ENCODE data around the gene MYBBP1A. TPM values are rescaled to one million over a fixed set of nuclear protein-coding genes. Genes with fewer than 3 reads are reported as not detected.
"Not testable (repeated sequence)": the region's sequence is repeated elsewhere in the genome, so short reads cannot be mapped to it uniquely, and the experiment has no call there.

Gene MYBBP1A
- total and polyA plus RNA-seq, 2 experiments from 2014 or later: 70.7 to 213 TPM

- H3K9me3 Mint-ChIP-seq; H3K4me3 Mint-ChIP-seq; H3K36me3 ChIP-seq (ENCODE audit: insufficient read depth); H3K27ac ChIP-seq (ENCODE audit: low read depth); H3F3A ChIP-seq (replicated peaks; ENCODE audit: low read depth); H3K4me3 ChIP-seq; H4K20me1 ChIP-seq (replicated peaks; ENCODE audit: insufficient read depth); H3K27me3 ChIP-seq (ENCODE audit: insufficient read depth); H3K9me2 ChIP-seq (ENCODE audit: insufficient read depth); H3K27ac Mint-ChIP-seq; H3K4me2 ChIP-seq; DNase-seq (ENCODE audit: low spot score); H3K36me3 Mint-ChIP-seq (ENCODE audit: low read depth); H3K79me2 ChIP-seq (replicated peaks; ENCODE audit: insufficient read depth); H2AFZ ChIP-seq; ATAC-seq: not testable (repeated sequence)
- peaks cover 27% of the 10 kb centered on the region for H3K4me1 ChIP-seq (ENCODE audit: insufficient read depth)
- Mint-ChIP-seq H3K4me1 (peaks cover 38% of the 10 kb centered on the region), H3K27me3 (ENCODE audit: insufficient read depth, low read depth, poor library complexity) (peaks cover 16% of the 10 kb centered on the region)
Observed at GRCh38 chr17:4578349-4578748, 23.2 kb upstream of the MYBBP1A start.

DNA sequence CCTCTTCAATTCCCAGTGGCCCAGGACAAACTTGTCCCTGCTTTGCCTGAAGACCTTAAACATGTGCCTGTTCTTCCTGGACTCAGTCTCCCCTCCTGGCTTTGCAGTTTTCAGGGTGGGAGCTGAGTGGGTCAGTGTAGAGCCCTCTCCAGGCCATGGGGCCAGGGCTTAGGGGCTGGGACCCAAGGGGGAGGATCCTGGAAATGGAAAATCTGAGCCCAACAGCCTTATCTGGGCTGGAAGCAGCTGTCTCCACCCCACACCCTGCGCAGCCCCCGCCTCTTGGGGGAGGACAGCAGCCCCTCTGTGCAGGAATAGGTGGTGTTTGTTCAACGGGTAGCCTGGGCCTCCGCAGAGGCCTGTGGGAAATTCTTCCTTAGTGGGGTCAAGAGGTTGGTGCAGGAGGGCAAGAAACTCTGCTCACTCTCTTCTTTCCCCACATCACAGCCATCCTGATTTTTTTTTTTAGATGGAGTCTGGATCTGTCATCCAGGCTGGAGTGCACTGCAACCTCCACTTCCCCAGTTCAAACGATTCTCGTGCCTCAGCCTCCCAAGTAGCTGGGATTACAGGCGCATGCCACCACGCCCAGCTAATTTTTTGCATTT, 22.3 kb upstream of the MYBBP1A start:
- no peaks in the 10 kb centered on the region for H3K9me2 ChIP-seq (ENCODE audit: insufficient read depth)

More for the DNA sequence above, 22.3 kb upstream of the MYBBP1A start:
- Histone ChIP-seq H3K4me1 (ENCODE audit: insufficient read depth) (peaks cover 20% of the 10 kb centered on the region), H3K27me3 (ENCODE audit: insufficient read depth) (peaks cover 1% of the 10 kb centered on the region), H2AFZ (peak overlapping the region; percentile 86), H3K36me3 (ENCODE audit: insufficient read depth) (no peaks in the 10 kb centered on the region), H3K4me2 (peak overlapping the region; percentile 70), H3F3A (replicated peaks; ENCODE audit: low read depth) (no peaks in the 10 kb centered on the region), H3K79me2 (replicated peaks; ENCODE audit: insufficient read depth) (no peaks in the 10 kb centered on the region), H3K27ac (ENCODE audit: low read depth) (no peak overlapping the region), H4K20me1 (replicated peaks; ENCODE audit: insufficient read depth) (no peaks in the 10 kb centered on the region), H3K4me3 (no peak overlapping the region; the same call in 1 of the 2 replicates)
- H3K4me1 Mint-ChIP-seq: peaks cover 36% of the 10 kb centered on the region
- DNase-seq (ENCODE audit: low spot score): no peak
- H3K9me3 Mint-ChIP-seq: peaks cover 5% of the 10 kb centered on the region; the same call in 2 of the 3 replicates
- no peak; the same call in 1 of the 3 replicates for ATAC-seq
- H3K27ac Mint-ChIP-seq: no peak overlapping the region
- no peak overlapping the region for H3K4me3 Mint-ChIP-seq
- H3K36me3 Mint-ChIP-seq (ENCODE audit: low read depth): peaks cover 3% of the 10 kb centered on the region; the same call in 1 of the 3 replicates
- TF ChIP-seq, protein P1, sequence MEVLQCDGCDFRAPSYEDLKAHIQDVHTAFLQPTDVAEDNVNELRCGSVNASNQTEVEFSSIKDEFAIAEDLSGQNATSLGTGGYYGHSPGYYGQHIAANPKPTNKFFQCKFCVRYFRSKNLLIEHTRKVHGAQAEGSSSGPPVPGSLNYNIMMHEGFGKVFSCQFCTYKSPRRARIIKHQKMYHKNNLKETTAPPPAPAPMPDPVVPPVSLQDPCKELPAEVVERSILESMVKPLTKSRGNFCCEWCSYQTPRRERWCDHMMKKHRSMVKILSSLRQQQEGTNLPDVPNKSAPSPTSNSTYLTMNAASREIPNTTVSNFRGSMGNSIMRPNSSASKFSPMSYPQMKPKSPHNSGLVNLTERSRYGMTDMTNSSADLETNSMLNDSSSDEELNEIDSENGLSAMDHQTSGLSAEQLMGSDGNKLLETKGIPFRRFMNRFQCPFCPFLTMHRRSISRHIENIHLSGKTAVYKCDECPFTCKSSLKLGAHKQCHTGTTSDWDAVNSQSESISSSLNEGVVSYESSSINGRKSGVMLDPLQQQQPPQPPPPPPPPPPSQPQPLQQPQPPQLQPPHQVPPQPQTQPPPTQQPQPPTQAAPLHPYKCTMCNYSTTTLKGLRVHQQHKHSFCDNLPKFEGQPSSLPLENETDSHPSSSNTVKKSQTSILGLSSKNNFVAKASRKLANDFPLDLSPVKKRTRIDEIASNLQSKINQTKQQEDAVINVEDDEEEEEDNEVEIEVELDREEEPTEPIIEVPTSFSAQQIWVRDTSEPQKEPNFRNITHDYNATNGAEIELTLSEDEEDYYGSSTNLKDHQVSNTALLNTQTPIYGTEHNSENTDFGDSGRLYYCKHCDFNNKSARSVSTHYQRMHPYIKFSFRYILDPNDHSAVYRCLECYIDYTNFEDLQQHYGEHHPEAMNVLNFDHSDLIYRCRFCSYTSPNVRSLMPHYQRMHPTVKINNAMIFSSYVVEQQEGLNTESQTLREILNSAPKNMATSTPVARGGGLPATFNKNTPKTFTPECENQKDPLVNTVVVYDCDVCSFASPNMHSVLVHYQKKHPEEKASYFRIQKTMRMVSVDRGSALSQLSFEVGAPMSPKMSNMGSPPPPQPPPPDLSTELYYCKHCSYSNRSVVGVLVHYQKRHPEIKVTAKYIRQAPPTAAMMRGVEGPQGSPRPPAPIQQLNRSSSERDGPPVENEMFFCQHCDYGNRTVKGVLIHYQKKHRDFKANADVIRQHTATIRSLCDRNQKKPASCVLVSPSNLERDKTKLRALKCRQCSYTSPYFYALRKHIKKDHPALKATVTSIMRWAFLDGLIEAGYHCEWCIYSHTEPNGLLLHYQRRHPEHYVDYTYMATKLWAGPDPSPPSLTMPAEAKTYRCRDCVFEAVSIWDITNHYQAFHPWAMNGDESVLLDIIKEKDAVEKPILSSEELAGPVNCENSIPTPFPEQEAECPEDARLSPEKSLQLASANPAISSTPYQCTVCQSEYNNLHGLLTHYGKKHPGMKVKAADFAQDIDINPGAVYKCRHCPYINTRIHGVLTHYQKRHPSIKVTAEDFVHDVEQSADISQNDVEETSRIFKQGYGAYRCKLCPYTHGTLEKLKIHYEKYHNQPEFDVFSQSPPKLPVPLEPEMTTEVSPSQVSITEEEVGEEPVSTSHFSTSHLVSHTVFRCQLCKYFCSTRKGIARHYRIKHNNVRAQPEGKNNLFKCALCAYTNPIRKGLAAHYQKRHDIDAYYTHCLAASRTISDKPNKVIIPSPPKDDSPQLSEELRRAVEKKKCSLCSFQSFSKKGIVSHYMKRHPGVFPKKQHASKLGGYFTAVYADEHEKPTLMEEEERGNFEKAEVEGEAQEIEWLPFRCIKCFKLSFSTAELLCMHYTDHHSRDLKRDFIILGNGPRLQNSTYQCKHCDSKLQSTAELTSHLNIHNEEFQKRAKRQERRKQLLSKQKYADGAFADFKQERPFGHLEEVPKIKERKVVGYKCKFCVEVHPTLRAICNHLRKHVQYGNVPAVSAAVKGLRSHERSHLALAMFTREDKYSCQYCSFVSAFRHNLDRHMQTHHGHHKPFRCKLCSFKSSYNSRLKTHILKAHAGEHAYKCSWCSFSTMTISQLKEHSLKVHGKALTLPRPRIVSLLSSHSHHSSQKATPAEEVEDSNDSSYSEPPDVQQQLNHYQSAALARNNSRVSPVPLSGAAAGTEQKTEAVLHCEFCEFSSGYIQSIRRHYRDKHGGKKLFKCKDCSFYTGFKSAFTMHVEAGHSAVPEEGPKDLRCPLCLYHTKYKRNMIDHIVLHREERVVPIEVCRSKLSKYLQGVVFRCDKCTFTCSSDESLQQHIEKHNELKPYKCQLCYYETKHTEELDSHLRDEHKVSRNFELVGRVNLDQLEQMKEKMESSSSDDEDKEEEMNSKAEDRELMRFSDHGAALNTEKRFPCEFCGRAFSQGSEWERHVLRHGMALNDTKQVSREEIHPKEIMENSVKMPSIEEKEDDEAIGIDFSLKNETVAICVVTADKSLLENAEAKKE (CRISPR knock-in tag; IDR thresholded peaks at IDR 0.05): no peak
- TF ChIP-seq POLR2AphosphoS5 (IDR thresholded peaks at IDR 0.05; ENCODE audit: low read depth) (no peak), NANOG (IDR thresholded peaks at IDR 0.05; ENCODE audit: borderline replicate concordance) (no peak), CREB1 (CRISPR knock-in tag; IDR thresholded peaks at IDR 0.05; ENCODE audit: low read depth) (no peak), EZH2 (IDR thresholded peaks at IDR 0.05; ENCODE audit: low read depth, unreplicated experiment) (no peak), EZH2phosphoT487 (IDR thresholded peaks at IDR 0.05; ENCODE audit: unreplicated experiment) (no peak), ZNF331 (CRISPR knock-in tag; IDR thresholded peaks at IDR 0.05; ENCODE audit: low read depth) (no peak), JUNB (IDR thresholded peaks at IDR 0.05; ENCODE audit: unreplicated experiment) (no peak)
- TF ChIP-seq, protein P2, sequence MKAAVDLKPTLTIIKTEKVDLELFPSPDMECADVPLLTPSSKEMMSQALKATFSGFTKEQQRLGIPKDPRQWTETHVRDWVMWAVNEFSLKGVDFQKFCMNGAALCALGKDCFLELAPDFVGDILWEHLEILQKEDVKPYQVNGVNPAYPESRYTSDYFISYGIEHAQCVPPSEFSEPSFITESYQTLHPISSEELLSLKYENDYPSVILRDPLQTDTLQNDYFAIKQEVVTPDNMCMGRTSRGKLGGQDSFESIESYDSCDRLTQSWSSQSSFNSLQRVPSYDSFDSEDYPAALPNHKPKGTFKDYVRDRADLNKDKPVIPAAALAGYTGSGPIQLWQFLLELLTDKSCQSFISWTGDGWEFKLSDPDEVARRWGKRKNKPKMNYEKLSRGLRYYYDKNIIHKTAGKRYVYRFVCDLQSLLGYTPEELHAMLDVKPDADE (IDR thresholded peaks at IDR 0.05): no peak
- TF ChIP-seq, protein P3, sequence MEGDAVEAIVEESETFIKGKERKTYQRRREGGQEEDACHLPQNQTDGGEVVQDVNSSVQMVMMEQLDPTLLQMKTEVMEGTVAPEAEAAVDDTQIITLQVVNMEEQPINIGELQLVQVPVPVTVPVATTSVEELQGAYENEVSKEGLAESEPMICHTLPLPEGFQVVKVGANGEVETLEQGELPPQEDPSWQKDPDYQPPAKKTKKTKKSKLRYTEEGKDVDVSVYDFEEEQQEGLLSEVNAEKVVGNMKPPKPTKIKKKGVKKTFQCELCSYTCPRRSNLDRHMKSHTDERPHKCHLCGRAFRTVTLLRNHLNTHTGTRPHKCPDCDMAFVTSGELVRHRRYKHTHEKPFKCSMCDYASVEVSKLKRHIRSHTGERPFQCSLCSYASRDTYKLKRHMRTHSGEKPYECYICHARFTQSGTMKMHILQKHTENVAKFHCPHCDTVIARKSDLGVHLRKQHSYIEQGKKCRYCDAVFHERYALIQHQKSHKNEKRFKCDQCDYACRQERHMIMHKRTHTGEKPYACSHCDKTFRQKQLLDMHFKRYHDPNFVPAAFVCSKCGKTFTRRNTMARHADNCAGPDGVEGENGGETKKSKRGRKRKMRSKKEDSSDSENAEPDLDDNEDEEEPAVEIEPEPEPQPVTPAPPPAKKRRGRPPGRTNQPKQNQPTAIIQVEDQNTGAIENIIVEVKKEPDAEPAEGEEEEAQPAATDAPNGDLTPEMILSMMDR (conservative IDR thresholded peaks at IDR 0.05; ENCODE audit: low read depth in 2 of 2): no peak
- H3K27me3 Mint-ChIP-seq (ENCODE audit: insufficient read depth, low read depth, poor library complexity): peaks cover 9% of the 10 kb centered on the region
